ENCODE measurements around the gene KLHDC4.

Gene KLHDC4

GRCh38 chr16:87736008-87736382 lies 29.8 kb downstream of the KLHDC4 start:
- no peak overlapping the region for H2BK120ac ChIP-seq (ENCODE audit: low read depth, low read length)
- no peak overlapping the region for H3K23ac ChIP-seq (ENCODE audit: low read length in 2 of 2)
- H3K79me1 ChIP-seq (replicated peaks; ENCODE audit: low read length, poor library complexity, severe bottlenecking), result peaks cover 38% of the 10 kb centered on the region
- peaks cover 22 to 39% of the 10 kb centered on the region in 2 experiments for H3K36me3 ChIP-seq (ENCODE audit: control insufficient read depth in 1 of 2, insufficient read depth in 2 of 2, low read depth in 1 of 2, low read length in 2 of 2)
- no peak overlapping the region for H2AFZ ChIP-seq (ENCODE audit: low read depth, low read length)
- no peak overlapping the region for H3K9ac ChIP-seq (ENCODE audit: low read length)
- peaks cover 2% of the 10 kb centered on the region for H3K4me1 ChIP-seq (ENCODE audit: control insufficient read depth, insufficient read depth, low read depth, low read length)
- no peak overlapping the region for H3K14ac ChIP-seq (ENCODE audit: low read length in 2 of 2)
- H3K4ac ChIP-seq (ENCODE audit: low read depth in 1 of 2, low read length in 2 of 2), result no peak overlapping the region
- no peak overlapping the region for H2BK5ac ChIP-seq (ENCODE audit: low read depth, low read length, poor library complexity, severe bottlenecking)
- no peaks in the 10 kb centered on the region for H3K27me3 ChIP-seq (ENCODE audit: control insufficient read depth in 1 of 2, insufficient read depth in 1 of 2, low read length in 2 of 2)
- no peak overlapping the region for H3K4me3 ChIP-seq (ENCODE audit: insufficient read depth in 1 of 2, low read depth in 1 of 2, low read length in 2 of 2)
- H4K8ac ChIP-seq (ENCODE audit: low read length), result no peak overlapping the region
- no peak overlapping the region for H3K4me2 ChIP-seq (ENCODE audit: low read length, poor library complexity, severe bottlenecking)
- H2BK12ac ChIP-seq (ENCODE audit: low read length in 2 of 2), result no peak overlapping the region
- no peak overlapping the region for H2AK5ac ChIP-seq (ENCODE audit: low read length, severe bottlenecking)
- no peak overlapping the region for H3K27ac ChIP-seq (ENCODE audit: low read length, poor library complexity, severe bottlenecking)
- DNase-seq, result no peak
- H2BK15ac ChIP-seq (ENCODE audit: low read depth, poor library complexity, severe bottlenecking), result no peak overlapping the region
- no peak overlapping the region for H4K91ac ChIP-seq (ENCODE audit: low read length)
- no peaks in the 10 kb centered on the region for H3K9me3 ChIP-seq (ENCODE audit: control insufficient read depth, low read length)
- H3K18ac ChIP-seq (ENCODE audit: low read depth in 1 of 2, low read length in 2 of 2), result no peak overlapping the region
- WGBS, result 96% methylated on average over 12 of the region's 12 CpGs

- no peak overlapping the region for H2BK120ac ChIP-seq (ENCODE audit: low read depth, low read length)
- no peak overlapping the region for H2AFZ ChIP-seq (ENCODE audit: low read depth, low read length)
- peaks cover 19 to 36% of the 10 kb centered on the region in 2 experiments for H3K36me3 ChIP-seq (ENCODE audit: control insufficient read depth in 1 of 2, insufficient read depth in 2 of 2, low read depth in 1 of 2, low read length in 2 of 2)
- no peak overlapping the region for H3K14ac ChIP-seq (ENCODE audit: low read length in 2 of 2)
- no peak overlapping the region for H3K18ac ChIP-seq (ENCODE audit: low read depth in 1 of 2, low read length in 2 of 2)
- no peak overlapping the region for H4K8ac ChIP-seq (ENCODE audit: low read length)
- no peaks in the 10 kb centered on the region for H3K9me3 ChIP-seq (ENCODE audit: control insufficient read depth, low read length)
- H3K27ac ChIP-seq (ENCODE audit: low read length, poor library complexity, severe bottlenecking), result no peak overlapping the region
- H3K79me1 ChIP-seq (replicated peaks; ENCODE audit: low read length, poor library complexity, severe bottlenecking), result peaks cover 36% of the 10 kb centered on the region
- no peak overlapping the region for H3K4me2 ChIP-seq (ENCODE audit: low read length, poor library complexity, severe bottlenecking)
- 95% methylated on average over 21 of the region's 23 CpGs for WGBS
- H2AK5ac ChIP-seq (ENCODE audit: low read length, severe bottlenecking), result no peak overlapping the region
- no peak overlapping the region for H2BK12ac ChIP-seq (ENCODE audit: low read length in 2 of 2)
- no peak overlapping the region for H2BK5ac ChIP-seq (ENCODE audit: low read depth, low read length, poor library complexity, severe bottlenecking)
- H2BK15ac ChIP-seq (ENCODE audit: low read depth, poor library complexity, severe bottlenecking), result no peak overlapping the region
- H3K27me3 ChIP-seq (ENCODE audit: control insufficient read depth in 1 of 2, insufficient read depth in 1 of 2, low read length in 2 of 2), result no peaks in the 10 kb centered on the region
- no peak overlapping the region for H3K4me3 ChIP-seq (ENCODE audit: insufficient read depth in 1 of 2, low read depth in 1 of 2, low read length in 2 of 2)
- no peaks in the 10 kb centered on the region for H3K4me1 ChIP-seq (ENCODE audit: control insufficient read depth, insufficient read depth, low read depth, low read length)
- no peak overlapping the region for H3K4ac ChIP-seq (ENCODE audit: low read depth in 1 of 2, low read length in 2 of 2)
- H3K23ac ChIP-seq (ENCODE audit: low read length in 2 of 2), result no peak overlapping the region
- H3K9ac ChIP-seq (ENCODE audit: low read length), result no peak overlapping the region
- H4K91ac ChIP-seq (ENCODE audit: low read length), result no peak overlapping the region
- DNase-seq, result no peak
Observed at GRCh38 chr16:87735270-87736007, 30.3 kb downstream of the KLHDC4 start.

- H3K4me2 ChIP-seq (ENCODE audit: low read length, poor library complexity, severe bottlenecking), result no peak overlapping the region
- H3K4me3 ChIP-seq (ENCODE audit: insufficient read depth in 1 of 2, low read depth in 1 of 2, low read length in 2 of 2), result no peak overlapping the region
- H3K23ac ChIP-seq (ENCODE audit: low read length in 2 of 2), result no peak overlapping the region
- H2BK15ac ChIP-seq (ENCODE audit: low read depth, poor library complexity, severe bottlenecking), result no peak overlapping the region
- no peak overlapping the region for H3K4ac ChIP-seq (ENCODE audit: low read depth in 1 of 2, low read length in 2 of 2)
- DNase-seq, result no peak
- H3K14ac ChIP-seq (ENCODE audit: low read length in 2 of 2), result no peak overlapping the region
- no peak overlapping the region for H2BK12ac ChIP-seq (ENCODE audit: low read length in 2 of 2)
- no peak overlapping the region for H2BK120ac ChIP-seq (ENCODE audit: low read depth, low read length)
- no peaks in the 10 kb centered on the region for H3K27me3 ChIP-seq (ENCODE audit: control insufficient read depth in 1 of 2, insufficient read depth in 1 of 2, low read length in 2 of 2)
- H2AK5ac ChIP-seq (ENCODE audit: low read length, severe bottlenecking), result no peak overlapping the region
- peaks cover 29% of the 10 kb centered on the region for H3K79me1 ChIP-seq (replicated peaks; ENCODE audit: low read length, poor library complexity, severe bottlenecking)
- H3K18ac ChIP-seq (ENCODE audit: low read depth in 1 of 2, low read length in 2 of 2), result no peak overlapping the region
- no peak overlapping the region for H2BK5ac ChIP-seq (ENCODE audit: low read depth, low read length, poor library complexity, severe bottlenecking)
- H3K9ac ChIP-seq (ENCODE audit: low read length), result no peak overlapping the region
- no peak overlapping the region for H2AFZ ChIP-seq (ENCODE audit: low read depth, low read length)
- WGBS, result 71% methylated on average over 13 of the region's 14 CpGs
- H3K4me1 ChIP-seq (ENCODE audit: control insufficient read depth, insufficient read depth, low read depth, low read length), result no peaks in the 10 kb centered on the region
- peaks cover 23 to 35% of the 10 kb centered on the region in 2 experiments for H3K36me3 ChIP-seq (ENCODE audit: control insufficient read depth in 1 of 2, insufficient read depth in 2 of 2, low read depth in 1 of 2, low read length in 2 of 2)
- no peak overlapping the region for H4K91ac ChIP-seq (ENCODE audit: low read length)
- H4K8ac ChIP-seq (ENCODE audit: low read length), result no peak overlapping the region
- no peak overlapping the region for H3K27ac ChIP-seq (ENCODE audit: low read length, poor library complexity, severe bottlenecking)
- no peaks in the 10 kb centered on the region for H3K9me3 ChIP-seq (ENCODE audit: control insufficient read depth, low read length)
Observed at GRCh38 chr16:87734644-87735043, 31.1 kb downstream of the KLHDC4 start.

- Histone ChIP-seq H3K27ac (ENCODE audit: low read length, poor library complexity, severe bottlenecking) (no peak overlapping the region), H3K4me1 (ENCODE audit: control insufficient read depth, insufficient read depth, low read depth, low read length) (no peaks in the 10 kb centered on the region), H3K4me2 (ENCODE audit: low read length, poor library complexity, severe bottlenecking) (no peak overlapping the region), H3K4ac (ENCODE audit: low read depth in 1 of 2, low read length in 2 of 2) (no peak overlapping the region), H3K23ac (ENCODE audit: low read length in 2 of 2) (no peak overlapping the region), H3K27me3 (ENCODE audit: control insufficient read depth in 1 of 2, insufficient read depth in 1 of 2, low read length in 2 of 2) (no peaks in the 10 kb centered on the region), H2BK120ac (ENCODE audit: low read depth, low read length) (no peak overlapping the region), H3K79me1 (replicated peaks; ENCODE audit: low read length, poor library complexity, severe bottlenecking) (peaks cover 24% of the 10 kb centered on the region), H3K14ac (ENCODE audit: low read length in 2 of 2) (no peak overlapping the region), H3K4me3 (ENCODE audit: insufficient read depth in 1 of 2, low read depth in 1 of 2, low read length in 2 of 2) (no peak overlapping the region), H3K9ac (ENCODE audit: low read length) (no peak overlapping the region), H3K36me3 (ENCODE audit: control insufficient read depth in 1 of 2, insufficient read depth in 2 of 2, low read depth in 1 of 2, low read length in 2 of 2) (peaks cover 31 to 36% of the 10 kb centered on the region in 2 experiments), H2BK12ac (ENCODE audit: low read length in 2 of 2) (no peak overlapping the region), H4K91ac (ENCODE audit: low read length) (no peak overlapping the region), H3K9me3 (ENCODE audit: control insufficient read depth, low read length) (no peaks in the 10 kb centered on the region), H2BK15ac (ENCODE audit: low read depth, poor library complexity, severe bottlenecking) (no peak overlapping the region), H2AK5ac (ENCODE audit: low read length, severe bottlenecking) (no peak overlapping the region), H2AFZ (ENCODE audit: low read depth, low read length) (no peak overlapping the region), H2BK5ac (ENCODE audit: low read depth, low read length, poor library complexity, severe bottlenecking) (no peak overlapping the region), H3K18ac (ENCODE audit: low read depth in 1 of 2, low read length in 2 of 2) (no peak overlapping the region), H4K8ac (ENCODE audit: low read length) (no peak overlapping the region)
- 97% methylated on average over 11 of the region's 11 CpGs for WGBS
- no peak for DNase-seq
Observed at GRCh38 chr16:87733190-87733589, 32.6 kb downstream of the KLHDC4 start.
